ENCODE results near the gene SAFB. TPM values are rescaled to one million over a fixed set of nuclear protein-coding genes. Genes with fewer than 3 reads are reported as not detected.

The SAFB gene
- total and polyA plus RNA-seq, 9 donors = 24.7 to 101 (median 90.7) TPM

DNA sequence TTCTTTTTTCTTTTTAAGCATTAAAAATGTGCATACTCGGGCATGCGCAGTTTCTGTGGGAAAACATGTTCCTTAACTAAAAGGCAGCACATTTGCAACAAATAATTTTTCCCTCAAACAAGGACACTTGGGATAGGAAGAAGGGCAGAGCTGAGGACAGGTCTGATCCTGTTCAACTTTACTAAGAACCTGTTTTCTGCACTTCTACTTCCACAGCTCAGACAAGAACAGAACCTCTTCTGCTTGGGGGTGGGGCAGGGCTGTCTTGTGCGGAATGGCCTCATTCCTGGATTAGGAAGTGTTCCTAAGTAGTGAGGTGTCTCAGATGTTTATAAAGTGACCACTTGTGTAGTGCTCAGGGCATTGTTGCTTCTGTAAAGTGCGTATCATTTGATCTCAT is 18.3 kb downstream of the SAFB start:
- no peak overlapping the region for H3K4me3 ChIP-seq (ENCODE audit: low read length)
- no peaks in the 10 kb centered on the region for H3K9me3 ChIP-seq (replicated peaks; ENCODE audit: control insufficient read depth, low read depth, low read length)
- H3K27ac ChIP-seq (ENCODE audit: low read length) = no peak overlapping the region
- peaks cover 47% of the 10 kb centered on the region for H3K36me3 ChIP-seq (ENCODE audit: control insufficient read depth, insufficient read depth, low read length)
- H3K27me3 ChIP-seq (ENCODE audit: control insufficient read depth, insufficient read depth, low read length) = no peaks in the 10 kb centered on the region
- DNase-seq = no peak
- no peaks in the 10 kb centered on the region for H3K4me1 ChIP-seq (ENCODE audit: control insufficient read depth, insufficient read depth, low read length)
- 77% methylated on average over 2 of the region's 4 CpGs for WGBS (ENCODE audit: insufficient coverage)

DNA sequence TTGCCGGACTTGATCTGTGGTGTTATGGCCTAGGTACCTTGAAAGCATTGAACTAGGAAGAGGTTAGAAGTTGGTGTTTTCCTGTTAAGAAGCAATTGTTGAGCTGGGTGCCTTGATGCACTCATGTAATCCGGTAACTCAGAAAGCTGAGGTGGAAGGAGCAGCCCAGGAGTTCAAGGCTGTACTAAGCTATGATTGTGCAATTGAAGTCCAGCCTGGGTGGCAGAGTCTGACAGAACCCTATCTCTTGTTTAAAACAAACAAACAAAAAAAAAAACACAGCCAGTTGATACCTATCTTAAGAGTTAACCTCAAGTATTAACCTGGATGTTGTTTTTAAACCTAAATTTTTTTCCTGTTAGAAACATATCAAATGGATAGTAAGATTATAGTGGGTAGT is 19.3 kb downstream of the SAFB start:
- H3K36me3 ChIP-seq (ENCODE audit: control insufficient read depth, insufficient read depth, low read length) = peaks cover 57% of the 10 kb centered on the region
- WGBS (ENCODE audit: insufficient coverage) = 86% methylated on average over 2 of the region's 2 CpGs

DNA sequence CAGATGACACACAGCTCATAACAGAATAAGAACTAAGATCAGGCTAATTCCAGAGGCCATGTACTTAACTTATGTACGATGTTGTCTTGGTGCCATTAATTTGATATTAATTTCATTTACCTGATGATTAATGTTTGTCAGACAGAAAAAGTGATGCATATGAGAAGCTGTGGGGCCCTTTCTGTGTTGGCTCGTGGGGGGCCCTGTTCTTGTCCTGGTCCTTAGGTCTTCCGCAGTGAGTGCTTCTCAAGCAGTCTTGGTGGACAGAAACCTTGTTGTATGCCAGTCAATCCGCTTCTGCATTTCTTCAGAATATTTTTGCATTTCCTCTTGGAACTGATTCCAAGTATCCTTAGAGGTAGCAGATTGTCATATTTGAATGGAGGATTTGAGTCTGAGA is 20.2 kb downstream of the SAFB start:
- Histone ChIP-seq H3K27ac (ENCODE audit: low read length) (no peak overlapping the region), H3K9me3 (replicated peaks; ENCODE audit: control insufficient read depth, low read depth, low read length) (no peaks in the 10 kb centered on the region), H3K27me3 (ENCODE audit: control insufficient read depth, insufficient read depth, low read length) (no peaks in the 10 kb centered on the region), H3K4me1 (ENCODE audit: control insufficient read depth, insufficient read depth, low read length) (no peaks in the 10 kb centered on the region), H3K4me3 (ENCODE audit: low read length) (no peak overlapping the region), H3K36me3 (ENCODE audit: control insufficient read depth, insufficient read depth, low read length) (peaks cover 63% of the 10 kb centered on the region)
- WGBS (ENCODE audit: insufficient coverage) = 88% methylated on average over 2 of the region's 4 CpGs
- no peak for DNase-seq

More for the DNA sequence above, 19.3 kb downstream of the SAFB start:
- Histone ChIP-seq H3K4me1 (ENCODE audit: control insufficient read depth, insufficient read depth, low read length) (no peaks in the 10 kb centered on the region), H3K27ac (ENCODE audit: low read length) (no peak overlapping the region), H3K4me3 (ENCODE audit: low read length) (no peak overlapping the region), H3K27me3 (ENCODE audit: control insufficient read depth, insufficient read depth, low read length) (no peaks in the 10 kb centered on the region), H3K9me3 (replicated peaks; ENCODE audit: control insufficient read depth, low read depth, low read length) (no peaks in the 10 kb centered on the region)
- DNase-seq = no peak

DNA sequence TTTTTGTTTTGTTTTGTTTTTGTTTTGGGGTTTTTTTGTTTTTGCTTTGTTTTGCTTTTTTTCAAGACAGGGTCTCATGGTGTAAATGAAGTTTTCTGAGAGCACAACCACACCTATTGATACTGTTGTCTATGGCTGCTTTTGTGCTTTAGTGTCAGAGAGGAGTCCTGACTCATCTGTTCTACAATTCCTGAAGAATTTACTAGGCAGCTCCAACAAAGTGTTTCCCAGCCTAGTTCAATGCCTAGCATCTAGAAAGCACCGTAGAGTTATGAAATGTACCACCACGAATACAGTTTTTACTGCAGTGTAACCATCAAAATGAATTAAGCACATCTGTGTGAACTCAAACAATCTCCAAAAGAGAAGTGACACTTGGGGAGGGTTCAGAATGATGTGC is 21.2 kb downstream of the SAFB start:
- peaks cover 69% of the 10 kb centered on the region for H3K36me3 ChIP-seq (ENCODE audit: control insufficient read depth, insufficient read depth, low read length)
- no CpG with 5 or more reads among the region's 2 CpGs for WGBS (ENCODE audit: insufficient coverage)
- no peak overlapping the region for H3K4me3 ChIP-seq (ENCODE audit: low read length)
- H3K27ac ChIP-seq (ENCODE audit: low read length) = no peak overlapping the region
- no peaks in the 10 kb centered on the region for H3K27me3 ChIP-seq (ENCODE audit: control insufficient read depth, insufficient read depth, low read length)
- H3K9me3 ChIP-seq (replicated peaks; ENCODE audit: control insufficient read depth, low read depth, low read length) = no peaks in the 10 kb centered on the region
- no peak for DNase-seq
- no peaks in the 10 kb centered on the region for H3K4me1 ChIP-seq (ENCODE audit: control insufficient read depth, insufficient read depth, low read length)

DNA sequence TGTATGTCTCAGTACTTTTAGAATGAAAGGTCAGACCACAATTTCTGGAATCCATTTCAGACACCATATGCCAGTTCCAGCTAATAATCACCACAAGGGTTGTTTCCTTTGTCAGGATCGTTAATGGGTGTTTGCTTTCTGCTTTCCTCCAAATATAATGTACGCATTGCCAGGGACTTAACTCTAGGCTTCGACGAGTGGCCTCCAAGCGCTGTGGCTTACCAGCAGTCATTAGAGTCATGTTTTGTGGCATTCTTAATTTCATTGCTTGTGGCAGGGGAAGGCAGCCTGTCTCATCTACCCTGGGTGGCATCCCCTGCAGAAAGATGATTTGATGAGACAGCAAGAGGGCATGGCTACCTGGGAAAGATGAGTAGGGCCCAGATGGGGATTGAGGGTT is 22.5 kb downstream of the SAFB start:
- Histone ChIP-seq H3K9me3 (replicated peaks; ENCODE audit: control insufficient read depth, low read depth, low read length) (no peaks in the 10 kb centered on the region), H3K4me3 (ENCODE audit: low read length) (no peak overlapping the region), H3K4me1 (ENCODE audit: control insufficient read depth, insufficient read depth, low read length) (no peaks in the 10 kb centered on the region), H3K36me3 (ENCODE audit: control insufficient read depth, insufficient read depth, low read length) (peaks cover 78% of the 10 kb centered on the region), H3K27me3 (ENCODE audit: control insufficient read depth, insufficient read depth, low read length) (no peaks in the 10 kb centered on the region), H3K27ac (ENCODE audit: low read length) (no peak overlapping the region)
- no peak for DNase-seq
- no CpG with 5 or more reads among the region's 5 CpGs for WGBS (ENCODE audit: insufficient coverage)

DNA sequence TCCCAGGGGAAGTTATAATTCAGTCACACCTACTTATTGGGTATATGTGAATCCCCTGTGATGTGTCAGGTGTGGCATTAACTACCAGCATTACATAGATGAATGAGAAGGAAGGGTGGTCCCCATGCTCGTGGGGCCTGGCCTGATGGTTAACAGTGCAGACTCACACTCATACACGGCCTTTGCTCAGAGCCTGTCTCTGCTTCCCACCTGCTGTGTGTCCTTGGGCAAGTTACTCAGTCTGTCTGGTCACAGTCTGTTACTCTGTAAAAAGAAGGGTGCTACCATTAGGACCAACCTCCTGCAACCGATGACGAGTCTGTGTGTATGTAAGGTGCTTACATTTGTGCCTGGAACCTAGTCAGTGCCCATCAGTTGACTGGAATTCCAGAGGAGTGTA is 23.8 kb downstream of the SAFB start:
- WGBS (ENCODE audit: insufficient coverage) = 90% methylated on average over 2 of the region's 4 CpGs
- H3K27ac ChIP-seq (ENCODE audit: low read length) = no peak overlapping the region
- no peak for DNase-seq
- H3K36me3 ChIP-seq (ENCODE audit: control insufficient read depth, insufficient read depth, low read length) = peaks cover 84% of the 10 kb centered on the region
- no peaks in the 10 kb centered on the region for H3K9me3 ChIP-seq (replicated peaks; ENCODE audit: control insufficient read depth, low read depth, low read length)
- H3K4me1 ChIP-seq (ENCODE audit: control insufficient read depth, insufficient read depth, low read length) = no peaks in the 10 kb centered on the region
- no peak overlapping the region for H3K4me3 ChIP-seq (ENCODE audit: low read length)
- H3K27me3 ChIP-seq (ENCODE audit: control insufficient read depth, insufficient read depth, low read length) = no peaks in the 10 kb centered on the region

DNA sequence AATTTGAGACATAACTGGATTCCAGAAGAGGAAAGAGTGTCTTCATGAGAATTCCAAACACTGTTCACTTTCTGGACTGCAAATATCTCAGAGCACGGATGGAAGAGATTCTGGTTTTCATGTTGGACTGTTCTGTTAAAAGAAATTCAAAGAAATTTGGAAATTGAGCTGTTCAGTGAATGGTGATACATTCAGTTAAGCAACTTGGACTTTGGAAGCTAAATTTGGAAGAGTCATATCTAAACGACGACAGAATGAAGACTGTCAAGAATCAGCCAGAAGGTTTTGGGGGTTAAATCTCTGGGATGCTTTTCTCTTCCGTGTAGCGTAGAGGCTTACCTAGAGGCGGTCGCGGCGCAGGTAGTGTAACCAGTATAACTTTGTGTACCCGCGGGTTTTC is 25.6 kb downstream of the SAFB start:
- no peak for DNase-seq
- Histone ChIP-seq H3K4me3 (ENCODE audit: low read length) (no peak overlapping the region), H3K36me3 (ENCODE audit: control insufficient read depth, insufficient read depth, low read length) (peaks cover 86% of the 10 kb centered on the region), H3K27me3 (ENCODE audit: control insufficient read depth, insufficient read depth, low read length) (no peaks in the 10 kb centered on the region), H3K27ac (ENCODE audit: low read length) (no peak overlapping the region), H3K9me3 (replicated peaks; ENCODE audit: control insufficient read depth, low read depth, low read length) (no peaks in the 10 kb centered on the region), H3K4me1 (ENCODE audit: control insufficient read depth, insufficient read depth, low read length) (no peaks in the 10 kb centered on the region)
- 92% methylated on average over 3 of the region's 11 CpGs for WGBS (ENCODE audit: insufficient coverage)

DNA sequence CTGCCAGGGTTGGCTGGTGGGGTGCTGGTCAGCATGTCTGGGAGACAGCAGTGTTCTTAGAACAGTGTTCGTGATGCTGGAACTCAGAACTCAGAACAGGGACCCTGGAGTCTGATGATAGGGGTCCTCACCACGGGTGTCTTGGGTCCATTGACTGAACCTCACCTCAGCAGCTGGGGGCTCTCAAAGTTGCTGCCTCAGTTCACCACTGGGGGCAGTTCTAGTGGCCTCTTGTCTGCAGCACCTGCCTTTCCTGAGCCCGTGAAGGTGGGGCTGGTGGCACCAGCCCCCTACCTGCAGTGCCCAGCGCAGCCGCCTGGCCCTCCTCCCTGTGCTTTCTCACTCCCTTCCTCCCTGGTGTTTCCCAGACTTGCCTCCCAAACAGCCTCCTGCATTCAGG is 28.5 kb downstream of the SAFB start:
- Histone ChIP-seq H3K36me3 (ENCODE audit: control insufficient read depth, insufficient read depth, low read length) (peaks cover 84% of the 10 kb centered on the region), H3K4me1 (ENCODE audit: control insufficient read depth, insufficient read depth, low read length) (no peaks in the 10 kb centered on the region), H3K27me3 (ENCODE audit: control insufficient read depth, insufficient read depth, low read length) (no peaks in the 10 kb centered on the region), H3K27ac (ENCODE audit: low read length) (no peak overlapping the region), H3K4me3 (ENCODE audit: low read length) (no peak overlapping the region), H3K9me3 (replicated peaks; ENCODE audit: control insufficient read depth, low read depth, low read length) (no peaks in the 10 kb centered on the region)
- no peak for DNase-seq
- 92% methylated on average over 5 of the region's 5 CpGs for WGBS (ENCODE audit: insufficient coverage)

DNA sequence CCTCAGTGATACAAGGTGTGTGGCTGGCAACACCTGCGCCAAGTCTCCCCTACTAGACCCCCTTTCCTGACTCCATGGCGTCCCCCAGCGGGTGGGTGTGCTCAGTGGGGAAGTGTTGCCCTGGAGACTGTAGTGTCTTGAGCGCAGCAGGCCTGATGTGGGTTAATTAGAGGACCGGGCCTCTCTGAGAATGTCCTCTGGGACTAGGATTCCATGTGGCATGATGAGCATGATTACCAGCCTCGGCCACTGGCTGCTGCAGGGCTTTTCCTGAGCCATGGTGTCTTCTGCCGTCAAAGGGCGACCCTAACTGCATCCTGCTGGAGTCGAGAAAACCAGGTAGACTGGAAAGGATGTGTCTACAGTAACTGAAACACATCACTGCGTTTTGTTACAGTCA is 29.4 kb downstream of the SAFB start:
- no peaks in the 10 kb centered on the region for H3K4me1 ChIP-seq (ENCODE audit: control insufficient read depth, insufficient read depth, low read length)
- DNase-seq = no peak

DNA sequence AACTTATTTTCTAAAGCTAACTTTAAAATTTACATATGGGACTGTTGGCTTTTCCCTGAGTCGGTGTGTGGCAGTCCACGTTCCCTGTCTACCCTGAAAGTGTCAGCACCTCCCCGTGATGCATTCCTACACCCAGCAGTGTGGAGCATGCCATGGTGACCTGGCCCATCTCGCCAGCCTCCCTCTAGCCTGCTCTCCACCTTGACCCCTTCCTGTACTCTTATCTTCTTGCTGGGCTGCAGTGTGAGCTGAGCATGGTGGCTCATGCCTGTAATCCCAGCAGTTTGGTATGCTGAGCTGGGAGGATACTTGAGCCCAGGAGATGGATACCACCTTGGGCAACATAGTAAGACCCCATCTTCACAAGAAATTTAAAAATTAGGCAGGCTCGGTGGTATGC is 32.0 kb downstream of the SAFB start:
- 89% methylated on average over 3 of the region's 5 CpGs for WGBS (ENCODE audit: insufficient coverage)
- H3K36me3 ChIP-seq (ENCODE audit: control insufficient read depth, insufficient read depth, low read length) = peaks cover 83% of the 10 kb centered on the region
- H3K9me3 ChIP-seq (replicated peaks; ENCODE audit: control insufficient read depth, low read depth, low read length) = no peaks in the 10 kb centered on the region
- no peak overlapping the region for H3K4me3 ChIP-seq (ENCODE audit: low read length)
- H3K27ac ChIP-seq (ENCODE audit: low read length) = no peak overlapping the region
- H3K27me3 ChIP-seq (ENCODE audit: control insufficient read depth, insufficient read depth, low read length) = no peaks in the 10 kb centered on the region
- no peak for DNase-seq
- H3K4me1 ChIP-seq (ENCODE audit: control insufficient read depth, insufficient read depth, low read length) = no peaks in the 10 kb centered on the region

More for the DNA sequence above, 29.4 kb downstream of the SAFB start:
- 88% methylated on average over 8 of the region's 10 CpGs for WGBS (ENCODE audit: insufficient coverage)
- Histone ChIP-seq H3K36me3 (ENCODE audit: control insufficient read depth, insufficient read depth, low read length) (peaks cover 78% of the 10 kb centered on the region), H3K9me3 (replicated peaks; ENCODE audit: control insufficient read depth, low read depth, low read length) (no peaks in the 10 kb centered on the region), H3K27me3 (ENCODE audit: control insufficient read depth, insufficient read depth, low read length) (no peaks in the 10 kb centered on the region), H3K4me3 (ENCODE audit: low read length) (no peak overlapping the region), H3K27ac (ENCODE audit: low read length) (no peak overlapping the region)

DNA sequence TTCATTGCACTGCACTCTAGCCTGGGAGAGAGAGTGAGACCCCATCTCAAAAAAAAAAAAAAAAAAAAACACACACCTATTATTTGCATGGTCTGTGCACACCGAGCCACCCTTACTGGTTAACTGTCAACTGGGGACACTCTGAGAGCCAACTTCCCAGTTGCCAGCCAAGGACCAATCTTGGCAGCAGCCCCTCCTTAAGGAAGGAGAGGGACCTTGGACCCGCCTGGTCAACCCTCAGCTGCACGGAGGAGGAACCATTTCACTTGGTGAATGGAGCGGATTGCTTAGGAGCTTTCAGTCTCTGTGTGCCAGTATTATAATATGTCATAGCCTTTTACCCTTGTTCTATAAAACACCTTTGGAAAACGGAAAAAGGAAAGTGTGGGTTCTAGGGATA is 32.5 kb downstream of the SAFB start:
- Histone ChIP-seq H3K27me3 (ENCODE audit: control insufficient read depth, insufficient read depth, low read length) (no peaks in the 10 kb centered on the region), H3K9me3 (replicated peaks; ENCODE audit: control insufficient read depth, low read depth, low read length) (no peaks in the 10 kb centered on the region), H3K36me3 (ENCODE audit: control insufficient read depth, insufficient read depth, low read length) (peaks cover 83% of the 10 kb centered on the region), H3K27ac (ENCODE audit: low read length) (no peak overlapping the region), H3K4me3 (ENCODE audit: low read length) (no peak overlapping the region), H3K4me1 (ENCODE audit: control insufficient read depth, insufficient read depth, low read length) (no peaks in the 10 kb centered on the region)
- no CpG with 5 or more reads among the region's 5 CpGs for WGBS (ENCODE audit: insufficient coverage)
- no peak for DNase-seq

All from muscle of leg (tissue), 11 donors.